GM21825 (cell line): ENCODE measurements around the gene CLBA1.
"Not testable (repeated sequence)": the region's sequence is repeated elsewhere in the genome, so short reads cannot be mapped to it uniquely, and the experiment has no call there.

ENCODE experiments used
- ATAC-seq: cut with Tn5 transposase; IDR thresholded peaks from one replicate; pipeline ENCODE4 v1.9.1; 2021; ENCODE audit warnings: mild to moderate bottlenecking, moderate library complexity; ENCODE audit not compliant: unreplicated experiment

CLBA1 gene

GRCh38 chr14:104947881-104948735 is 37.5 kb upstream of the CLBA1 start:
- ATAC-seq = not testable (repeated sequence)

DNA sequence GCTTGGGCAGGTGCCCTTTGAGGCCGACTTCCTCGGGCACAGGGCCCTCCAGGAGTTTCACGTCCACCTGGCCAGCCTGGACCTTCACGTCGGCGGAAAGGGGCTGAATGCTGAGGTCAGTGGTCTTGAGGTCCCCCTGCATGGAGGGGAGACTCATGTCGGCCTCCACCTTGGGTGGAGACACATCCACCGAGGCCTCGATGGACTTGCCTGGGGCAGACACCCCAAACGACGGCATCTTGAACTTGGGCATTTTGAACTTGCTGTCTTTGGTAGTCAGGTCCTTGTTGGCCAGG is 36.9 kb upstream of the CLBA1 start:
- ATAC-seq = no peak

DNA sequence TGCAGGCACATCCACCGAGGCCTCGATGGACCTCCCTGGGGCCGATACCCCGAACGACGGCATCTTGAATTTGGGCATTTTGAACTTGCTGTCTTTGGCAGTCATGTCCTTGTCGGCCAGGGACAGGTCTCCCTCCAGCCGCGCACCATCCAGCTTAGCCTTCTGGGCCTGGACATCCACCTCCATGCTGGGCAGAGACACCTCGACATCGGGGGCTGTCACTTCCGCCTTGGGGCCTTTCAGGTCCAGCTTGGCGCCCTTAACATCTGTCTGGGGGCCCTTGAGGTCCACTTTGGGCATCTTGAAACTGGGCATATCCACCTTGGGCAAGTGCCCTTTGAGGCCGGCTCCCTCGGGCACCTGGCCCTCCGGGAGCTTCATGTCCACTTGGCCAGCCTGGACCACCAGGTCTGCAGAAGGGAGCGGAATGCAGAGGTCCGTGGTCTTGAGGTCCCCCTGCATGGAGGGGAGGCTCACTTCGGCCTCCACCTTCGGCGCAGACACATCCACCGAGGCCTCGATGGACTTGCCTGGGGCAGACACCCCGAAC is 36.1 kb upstream of the CLBA1 start:
- not testable (repeated sequence) for ATAC-seq

- ATAC-seq = no peak
Measured at GRCh38 chr14:104950021-104950420, 35.6 kb upstream of the CLBA1 start.

DNA sequence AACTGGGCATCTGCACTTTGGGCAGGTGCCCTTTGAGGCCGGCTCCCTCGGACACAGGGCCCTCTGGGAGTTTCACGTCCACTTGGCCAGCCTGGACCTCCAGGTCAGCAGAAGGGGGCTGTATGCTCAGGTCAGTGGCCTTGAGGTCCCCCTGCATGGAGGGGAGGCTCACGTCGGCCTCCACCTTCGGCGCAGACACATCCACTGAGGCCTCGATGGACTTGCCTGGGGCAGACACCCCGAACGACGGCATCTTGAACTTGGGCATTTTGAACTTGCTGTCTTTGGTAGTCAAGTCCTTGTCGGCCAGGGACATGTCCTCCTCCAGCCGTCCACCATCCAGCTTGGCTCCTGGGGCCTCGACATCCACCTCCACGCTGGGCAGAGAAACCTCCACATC is 34.9 kb upstream of the CLBA1 start:
- ATAC-seq = not testable (repeated sequence)

DNA sequence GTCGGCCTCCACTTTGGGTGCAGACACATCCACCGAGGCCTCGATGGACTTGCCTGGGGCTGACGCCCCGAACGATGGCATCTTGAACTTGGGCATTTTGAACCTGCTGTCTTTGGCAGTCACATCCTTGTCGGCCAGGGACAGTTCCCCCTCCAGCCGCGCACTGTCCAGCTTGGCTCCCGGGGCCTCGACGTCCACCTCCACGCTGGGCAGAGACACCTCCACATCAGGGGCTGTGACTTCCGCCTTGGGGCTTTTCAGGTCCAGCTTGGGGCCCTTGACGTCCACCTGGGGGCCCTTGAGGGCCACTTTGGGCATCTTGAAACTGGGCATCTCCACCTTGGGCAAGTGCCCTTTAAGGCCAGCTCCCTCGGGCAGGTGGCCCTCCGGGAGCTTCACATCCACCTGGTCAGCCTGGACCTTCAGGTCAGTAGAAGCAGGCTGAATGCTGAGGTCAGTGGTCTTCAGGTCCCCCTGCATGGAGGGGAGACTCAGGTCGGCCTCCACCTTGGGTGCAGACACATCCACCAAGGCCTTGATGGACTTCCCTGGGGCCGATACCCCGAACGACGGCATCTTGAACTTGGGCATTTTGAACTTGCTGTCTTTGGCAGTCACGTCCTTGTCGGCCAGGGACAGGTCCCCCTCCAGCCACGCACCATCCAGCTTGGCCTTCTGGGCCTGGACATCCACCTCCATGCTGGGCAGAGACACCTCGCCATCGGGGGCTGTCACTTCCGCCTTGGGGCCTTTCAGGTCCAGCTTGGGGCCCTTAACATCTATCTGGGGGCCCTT is 33.5 kb upstream of the CLBA1 start:
- not testable (repeated sequence) for ATAC-seq

DNA sequence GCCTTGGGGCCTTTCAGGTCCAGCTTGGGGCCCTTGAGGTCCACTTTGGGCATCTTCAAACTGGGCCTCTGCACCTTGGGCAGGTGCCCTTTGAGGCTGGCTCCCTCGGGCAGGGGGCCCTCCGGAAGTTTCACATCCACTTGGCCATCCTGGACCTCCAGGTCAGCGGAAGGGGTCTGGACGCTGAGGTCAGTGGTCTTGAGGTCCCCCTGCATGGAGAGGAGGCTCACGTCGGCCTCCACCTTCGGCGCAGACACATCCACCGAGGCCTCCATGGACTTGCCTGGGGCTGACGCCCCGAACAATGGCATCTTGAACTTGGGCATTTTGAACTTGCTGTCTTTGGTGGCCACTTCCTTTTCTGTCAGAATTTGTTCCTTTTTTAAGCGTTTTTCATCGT is 32.5 kb upstream of the CLBA1 start:
- ATAC-seq = no peak

DNA sequence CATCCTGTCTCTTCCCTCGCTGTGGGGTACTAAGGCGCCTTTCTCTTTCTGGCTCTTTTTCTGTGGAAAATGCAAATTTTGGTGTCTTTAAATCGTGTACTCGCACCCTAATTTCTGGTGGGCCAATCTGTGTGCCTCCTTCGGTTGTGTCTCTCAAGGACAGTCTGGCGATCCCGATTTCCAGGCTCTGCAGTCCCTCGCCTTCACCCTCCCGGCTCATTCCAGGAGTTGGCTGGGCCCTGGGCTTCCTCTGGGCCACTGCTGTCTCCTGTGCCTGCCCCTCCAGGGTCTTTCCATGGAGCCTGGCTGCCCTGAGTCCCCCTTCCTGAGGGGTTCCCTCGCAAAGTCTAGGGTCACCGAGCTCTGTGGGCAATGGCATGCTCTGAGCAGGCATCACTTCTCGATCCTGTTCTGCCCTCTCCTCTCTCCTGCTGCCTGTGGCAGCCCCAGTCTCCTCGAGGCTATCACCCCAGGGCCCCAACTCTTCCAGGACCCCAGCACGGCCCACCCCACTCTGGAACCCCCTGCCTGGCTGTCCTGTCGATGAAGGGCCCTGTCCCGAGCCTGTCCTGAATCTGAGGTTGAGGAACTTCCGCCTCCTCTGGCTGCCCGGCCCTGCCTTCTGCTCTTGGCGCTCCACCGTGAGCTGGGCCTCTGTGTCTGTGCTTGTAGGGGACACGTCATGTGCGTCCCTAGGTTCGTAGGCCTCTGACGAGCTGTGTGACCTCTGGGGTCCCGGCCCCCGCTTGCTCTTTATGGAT is 31.5 kb upstream of the CLBA1 start:
- no peak for ATAC-seq

- ATAC-seq = no peak
Measured at GRCh38 chr14:104954746-104955395, 30.7 kb upstream of the CLBA1 start.

- ATAC-seq = no peak
Measured at GRCh38 chr14:104955396-104955770, 30.2 kb upstream of the CLBA1 start.

- ATAC-seq = no peak
Measured at GRCh38 chr14:104956290-104956890, 29.2 kb upstream of the CLBA1 start.

DNA sequence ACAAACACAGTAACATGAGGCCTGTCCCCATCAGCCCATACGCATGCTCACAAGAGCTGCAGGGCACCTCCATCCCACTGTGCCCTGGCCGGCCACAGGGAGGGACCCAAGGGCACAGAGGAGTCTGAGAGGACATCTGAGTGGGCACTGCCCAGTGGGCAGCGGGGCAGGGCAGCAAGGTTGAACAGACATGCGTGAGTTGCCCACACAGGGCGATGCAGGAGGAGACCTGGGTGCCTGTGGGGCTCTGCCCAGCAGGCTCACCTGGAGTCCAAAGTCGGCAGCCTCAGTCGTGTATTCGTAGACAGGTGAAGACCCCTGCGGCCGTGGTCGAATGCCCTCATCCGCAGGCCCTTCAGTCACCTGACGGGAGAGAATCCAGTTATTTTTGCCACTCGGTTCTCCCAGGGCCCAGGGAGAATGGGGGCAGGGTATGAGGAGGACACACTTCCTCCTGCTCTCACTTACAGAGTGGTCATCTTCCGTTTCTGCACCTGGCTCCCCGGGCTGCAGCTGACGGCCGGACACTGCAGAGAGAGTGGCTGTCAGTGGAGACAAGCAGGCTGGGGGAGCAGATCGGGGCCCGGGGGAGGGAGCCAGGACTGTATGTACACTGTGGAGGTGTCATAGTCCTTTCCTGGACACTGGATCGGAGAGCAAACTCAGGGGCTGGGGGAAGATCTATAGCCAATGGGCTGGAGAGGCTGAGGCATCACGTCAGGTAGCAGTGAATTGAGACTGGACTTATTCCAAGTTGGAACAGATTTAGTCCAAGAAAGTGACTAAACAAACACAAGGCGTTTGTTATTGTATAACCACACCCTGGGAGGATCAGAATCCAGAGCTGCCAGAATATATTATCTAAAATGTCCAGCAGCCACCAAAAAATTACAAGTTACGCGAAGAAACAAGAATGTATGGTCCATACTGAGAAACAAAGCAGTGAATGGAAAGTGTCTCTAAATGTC is 28.2 kb upstream of the CLBA1 start:
- no peak for ATAC-seq

- ATAC-seq = no peak
Measured at GRCh38 chr14:104964546-104964945, 21.0 kb upstream of the CLBA1 start.

DNA sequence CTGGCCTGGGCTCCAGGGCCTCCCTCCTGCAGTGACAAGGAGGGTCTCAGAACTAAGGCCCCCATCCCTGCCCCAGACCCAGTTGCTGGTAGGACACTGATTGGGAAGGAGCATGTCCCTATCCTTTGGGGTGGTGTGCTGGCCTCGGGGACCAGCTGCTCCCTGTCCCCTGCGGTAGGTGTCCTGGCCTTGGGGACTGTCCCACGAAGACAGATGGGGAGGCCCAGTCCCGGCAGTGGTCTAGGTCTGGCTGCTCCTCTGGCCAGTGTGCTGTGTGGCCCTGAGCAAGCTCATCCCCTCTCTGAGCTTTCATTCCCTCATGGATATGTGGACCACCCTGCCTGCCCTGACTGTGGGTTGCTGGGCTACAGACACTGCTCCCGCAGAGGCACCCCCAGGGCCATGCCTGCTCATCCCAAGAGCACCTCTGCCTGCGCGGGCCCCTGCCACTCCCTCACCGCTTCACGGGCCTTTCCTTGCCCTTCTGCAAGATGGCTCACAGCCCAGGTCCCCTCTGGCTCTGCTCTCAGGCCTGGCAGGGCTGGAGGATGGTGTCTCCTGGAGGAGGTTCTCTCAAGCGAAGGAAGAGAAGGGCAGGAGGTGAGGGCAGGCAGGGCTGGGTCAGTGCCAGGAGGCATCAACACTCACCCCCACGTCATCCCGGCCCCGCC is 19.9 kb upstream of the CLBA1 start:
- ATAC-seq = no peak

DNA sequence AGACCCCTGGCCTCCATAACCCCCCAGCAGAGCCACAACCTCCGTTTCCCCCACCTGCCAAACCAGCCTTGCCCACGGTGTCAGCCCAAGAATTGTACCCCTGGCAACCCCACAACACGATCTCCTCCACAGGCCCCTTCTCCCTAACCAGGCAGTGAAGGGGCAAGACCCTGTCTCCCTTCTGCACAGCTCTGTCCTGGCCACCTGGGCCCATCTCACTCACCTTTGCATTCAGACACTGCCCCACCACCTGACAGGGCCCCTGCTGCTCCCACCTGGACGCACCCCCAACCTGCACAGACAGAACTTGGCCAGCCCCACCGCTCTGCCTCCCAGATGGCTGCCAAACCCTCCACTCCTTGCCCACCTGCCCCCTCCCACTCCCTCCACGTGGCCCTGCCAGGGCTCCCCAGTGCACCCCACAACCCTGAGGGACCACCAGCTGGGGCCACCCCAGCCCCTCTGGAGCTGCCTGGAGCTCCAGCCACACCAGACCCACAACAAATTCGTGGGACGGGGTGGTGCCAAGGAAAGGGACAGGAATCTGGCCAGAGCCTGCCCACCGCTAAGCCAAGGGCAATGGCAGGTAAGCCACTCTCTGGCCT is 19.2 kb upstream of the CLBA1 start:
- no peak for ATAC-seq

- ATAC-seq = no peak
Measured at GRCh38 chr14:104966981-104967385, 18.6 kb upstream of the CLBA1 start.

GRCh38 chr14:104967386-104968152 is 18.0 kb upstream of the CLBA1 start:
- ATAC-seq = no peak

- no peak for ATAC-seq
Measured at GRCh38 chr14:104968153-104968527, 17.4 kb upstream of the CLBA1 start.
